Measurements from ENCODE around the gene C16orf96. TPM values are rescaled to one million over a fixed set of nuclear protein-coding genes. Genes with fewer than 3 reads are reported as not detected.

C16orf96 gene
- not detected in 2 replicates for total RNA-seq

DNA sequence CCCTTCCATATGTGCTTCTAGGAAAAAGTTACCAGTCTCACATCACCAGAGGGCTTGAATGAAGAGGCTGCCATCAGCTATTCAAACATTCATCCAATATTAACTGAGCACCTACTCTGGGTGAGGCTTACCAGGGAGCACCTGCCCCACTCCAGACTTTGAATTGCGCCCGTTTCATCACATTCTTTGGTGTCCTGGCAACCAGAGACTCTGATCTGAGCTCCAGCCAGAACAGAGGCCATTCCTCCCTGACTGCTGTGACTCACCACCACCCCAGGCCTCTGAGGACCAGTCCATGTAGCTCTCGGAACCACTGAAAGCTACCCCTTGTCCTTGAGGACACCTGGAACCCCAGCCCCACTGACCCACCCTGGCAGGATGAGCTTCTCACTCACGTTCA lies at the start of gene C16orf96:
TSS of gene C16orf96 (plus strand) at position 229 of the 400 bp plus-strand sequence. CDS start at position 379, 150 bp downstream.

DNA sequence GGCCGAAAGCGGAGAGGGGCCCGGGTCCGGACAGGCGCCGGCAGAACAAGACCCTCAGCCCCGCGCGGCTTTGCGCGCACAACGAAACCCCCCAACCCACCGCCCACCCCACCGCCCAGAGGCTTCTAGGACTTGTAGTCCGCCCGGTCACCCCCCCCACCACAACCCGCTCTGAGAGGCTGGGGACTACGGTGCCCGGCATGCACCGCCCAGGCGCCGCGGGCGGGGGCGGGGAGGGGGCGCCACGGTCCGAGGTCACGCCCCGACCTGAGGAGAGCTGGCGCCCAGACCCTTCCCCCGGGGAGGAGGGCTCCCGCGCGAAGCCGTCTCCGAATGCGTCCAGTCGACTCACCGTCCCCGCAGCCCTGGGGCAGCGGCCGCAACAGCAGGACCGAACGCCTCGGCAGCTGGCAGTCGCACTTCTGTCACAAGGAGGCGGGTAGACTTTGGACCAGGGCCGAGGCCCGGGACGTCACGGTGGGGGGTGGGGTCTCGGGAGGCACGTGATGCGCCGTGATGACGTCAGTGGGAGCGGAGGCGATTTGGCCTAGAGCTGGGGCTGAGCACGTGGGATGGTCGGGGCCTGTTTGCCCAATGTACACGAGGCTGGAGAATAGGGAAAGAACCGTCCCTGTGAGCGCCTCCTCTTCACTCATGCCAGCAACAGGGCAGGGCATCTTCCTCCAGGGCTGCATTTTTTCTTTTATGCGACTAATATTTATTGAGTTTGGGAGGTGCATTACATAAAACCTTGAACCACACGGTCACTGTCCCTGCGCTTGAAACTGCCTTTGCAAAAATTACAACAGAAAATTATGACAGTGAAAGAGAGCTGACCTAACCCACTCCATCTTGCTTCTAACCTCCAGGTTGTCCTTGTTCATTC lies 17.5 kb upstream of the C16orf96 start, which contains the start of gene CDIP1:
TSS of gene CDIP1 (minus strand) at position 424 of the 886 bp plus-strand sequence. CDS start 24,643 bp downstream, outside the sequence.

DNA sequence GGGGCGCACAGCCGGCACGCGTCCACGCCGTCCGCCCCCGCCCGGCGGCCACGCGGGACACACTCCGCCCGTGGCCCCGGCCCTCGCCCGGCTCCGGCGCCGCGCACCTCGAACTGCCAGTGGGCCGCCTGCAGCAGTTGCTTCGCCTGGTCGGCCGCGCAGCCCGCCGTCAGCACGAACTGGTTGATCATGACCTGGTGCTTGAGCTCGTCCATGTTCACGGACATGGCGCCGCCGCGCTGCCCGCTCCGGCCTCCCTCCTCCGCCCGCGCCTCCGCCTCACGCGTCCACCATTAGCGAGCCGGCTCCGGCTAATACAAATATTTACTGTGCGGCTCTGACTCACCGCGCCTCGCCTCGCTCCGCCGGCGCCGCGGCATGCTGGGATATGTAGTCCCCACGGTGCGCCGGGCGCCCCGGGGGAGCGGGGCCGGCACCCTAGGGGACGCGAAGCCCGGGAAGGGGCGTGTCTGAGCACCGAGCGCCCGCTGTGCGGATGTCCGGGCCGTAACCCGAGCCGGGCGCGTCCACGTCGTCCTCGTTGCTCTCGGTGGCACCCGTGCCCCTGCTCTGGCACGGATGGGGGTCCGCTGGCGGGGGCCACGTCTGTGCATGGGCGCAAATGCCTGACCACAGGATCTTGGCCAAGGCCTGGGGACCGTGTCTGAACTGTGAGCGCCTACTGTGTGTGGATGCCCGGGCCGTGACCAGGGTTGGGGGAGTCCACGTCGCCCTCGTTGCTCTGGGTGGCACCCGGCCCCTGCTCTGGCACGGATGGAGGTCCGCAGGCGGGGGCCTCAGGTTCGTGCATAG lies 58.6 kb downstream of the C16orf96 start, which contains the start of gene UBALD1:
TSS of gene UBALD1 (minus strand) at position 318 of the 813 bp plus-strand sequence. CDS start at position 227, 91 bp downstream.

DNA sequence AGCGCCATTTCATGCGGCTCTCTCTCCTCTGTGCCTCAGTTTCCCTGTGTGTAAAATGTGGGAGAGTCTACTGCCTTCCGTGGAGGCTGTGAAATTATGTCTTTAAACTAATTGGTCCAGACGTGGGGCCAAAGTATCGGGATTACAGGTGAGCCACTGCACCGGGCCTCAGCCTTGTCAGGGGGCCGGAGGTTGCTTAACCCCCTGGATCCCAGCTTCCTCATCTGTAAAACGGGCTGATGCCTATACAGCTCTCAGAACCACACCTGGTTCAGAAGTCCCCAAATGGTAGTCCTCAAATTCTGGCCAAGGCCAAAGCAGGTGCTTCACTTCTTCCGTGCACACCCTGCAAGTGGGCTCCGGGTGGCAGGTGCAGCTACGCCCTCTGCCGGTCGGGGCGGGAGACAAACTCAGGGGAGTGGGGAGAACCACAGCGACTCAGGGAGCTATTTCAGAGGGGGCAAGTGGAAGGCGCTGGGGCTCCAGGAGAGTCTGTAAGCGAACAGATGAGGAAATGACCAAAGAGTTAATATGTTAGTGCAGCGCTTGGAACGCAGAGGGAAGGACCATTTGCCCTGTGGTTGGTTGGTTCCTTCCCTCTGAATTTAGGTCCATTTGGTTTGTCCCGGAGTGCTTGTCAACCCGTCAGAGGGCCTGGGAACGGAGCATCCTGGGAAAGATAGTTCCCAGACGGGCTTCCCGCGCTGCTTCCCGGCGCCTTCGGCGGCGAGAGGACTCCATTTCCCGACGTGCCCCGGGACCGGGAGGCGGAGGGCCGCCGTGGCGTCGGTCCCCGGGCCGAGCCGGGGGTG lies 68.1 kb downstream of the C16orf96 start, which contains the start of gene MGRN1:
TSS of gene MGRN1 (plus strand) at position 812 of the 812 bp plus-strand sequence. CDS start 135 bp downstream, outside the sequence.

Small RNAs within 50 kb of the gene (small RNA-seq; reads per million reads assigned to genes)
- gene RN7SL850P, result not detected

Other genes starting within 250 kb of the C16orf96 start
- 1.8 and 2.3 TPM in 2 replicates for gene GLIS2, start 240.3 kb upstream of the C16orf96 start, total RNA-seq
- 23.5 and 33.8 TPM in 2 replicates for gene PAM16, start 205.0 kb upstream of the C16orf96 start, total RNA-seq
- 156 and 170 TPM in 2 replicates for gene VASN, start 184.5 kb upstream of the C16orf96 start, total RNA-seq
- gene CORO7, start 139.7 kb upstream of the C16orf96 start, total RNA-seq, result 12.9 and 15.8 TPM in 2 replicates
- gene DNAJA3, start 130.5 kb upstream of the C16orf96 start, total RNA-seq, result 39.3 and 63.3 TPM in 2 replicates
- 45.0 and 78.3 TPM in 2 replicates for gene NMRAL1, start 81.7 kb upstream of the C16orf96 start, total RNA-seq
- 41.5 and 46.9 TPM in 2 replicates for gene HMOX2, start 79.9 kb upstream of the C16orf96 start, total RNA-seq
- 7.0 and 9.0 TPM in 2 replicates for gene CDIP1, start 17.6 kb upstream of the C16orf96 start, total RNA-seq
- gene UBALD1, start 58.5 kb downstream of the C16orf96 start, total RNA-seq, result 7.0 and 11.3 TPM in 2 replicates
- 31.6 and 35.6 TPM in 2 replicates for gene MGRN1, start 68.5 kb downstream of the C16orf96 start, total RNA-seq
- 19.4 and 23.5 TPM in 2 replicates for gene NUDT16L1, start 137.2 kb downstream of the C16orf96 start, total RNA-seq
- gene ANKS3, start 177.9 kb downstream of the C16orf96 start, total RNA-seq, result 16.9 and 21.1 TPM in 2 replicates
- 0.37 and 0.59 TPM in 2 replicates for gene DNAAF8, start 178.2 kb downstream of the C16orf96 start, total RNA-seq
- gene ZNF500, start 210.8 kb downstream of the C16orf96 start, total RNA-seq, result 9.6 and 13.1 TPM in 2 replicates
- gene SEPTIN12, start 232.0 kb downstream of the C16orf96 start, total RNA-seq, result not detected in 2 replicates
- not detected in 2 replicates for gene SMIM22, start 239.0 kb downstream of the C16orf96 start, total RNA-seq
- gene ROGDI, start 246.3 kb downstream of the C16orf96 start, total RNA-seq, result 8.4 and 9.6 TPM in 2 replicates